GM06990 (cell line): ENCODE measurements around the gene CDKL1.
A peak's percentile ranks its signal among the peaks of the same experiment; 100 is the strongest.

Experiments
- DNase-seq: peaks from one replicate; pipeline ENCODE4 v3.0.0-alpha.2; 2011; ENCODE audit not compliant: insufficient read length; ENCODE audit errors: extremely low read depth
- H3K27me3 ChIP-seq: replicated peaks from 2 replicates; pipeline ENCODE4 v1.6.0; 2011; ENCODE audit warnings: low read length; ENCODE audit not compliant: control insufficient read depth, insufficient read depth
- H3K36me3 ChIP-seq: 2 replicates; pipeline ENCODE4 v1.5.1; 2011; ENCODE audit warnings: low read length; ENCODE audit not compliant: control insufficient read depth, insufficient read depth
- H3K4me3 ChIP-seq: replicated peaks from 2 replicates; pipeline ENCODE4 v1.5.1; 2011; ENCODE audit warnings: low read depth, mild to moderate bottlenecking, control low read depth, low read length
- TF ChIP-seq, protein P1 (sequence below): IDR thresholded peaks from 2 replicates; pipeline ENCODE4 v1.5.1; 2011; ENCODE audit warnings: low read length, control low read depth, mild to moderate bottlenecking, inconsistent platforms; ENCODE audit not compliant: insufficient read depth, poor library complexity, severe bottlenecking

Gene CDKL1

DNA sequence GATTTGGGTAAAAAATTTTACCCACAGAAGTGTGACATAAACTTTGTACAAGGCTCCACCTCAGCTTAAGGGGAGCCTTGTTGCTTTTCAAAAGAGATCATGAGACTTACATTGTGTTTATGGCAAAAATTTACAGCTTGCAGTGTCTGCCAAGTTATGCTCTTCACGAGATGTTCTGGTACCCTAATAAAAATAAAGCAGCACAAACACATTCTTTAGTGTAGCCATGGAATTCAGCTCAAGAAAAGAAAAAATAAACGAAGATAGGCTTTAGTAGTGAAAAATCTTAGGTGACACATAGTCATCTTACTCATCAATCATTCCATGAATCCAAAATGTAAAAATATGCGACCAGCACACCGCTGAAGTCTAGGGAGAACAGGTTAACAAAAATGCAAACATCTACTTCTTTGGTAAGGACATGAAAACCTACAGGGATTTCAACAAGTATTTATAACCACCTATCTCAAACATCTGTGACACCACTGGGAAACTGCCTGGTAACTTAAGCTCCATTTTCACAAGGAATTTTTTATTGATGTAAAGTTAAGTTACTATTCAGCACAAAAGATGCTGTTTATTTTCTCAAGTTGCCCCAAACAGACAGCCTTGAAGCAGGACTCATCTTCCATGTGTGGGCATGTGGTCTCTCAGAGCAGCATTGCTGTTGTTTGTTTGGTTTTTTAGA lies 51.7 kb downstream of the CDKL1 start:
- H3K27me3 ChIP-seq, result no peaks in the 10 kb centered on the region
- no peaks in the 10 kb centered on the region for H3K36me3 ChIP-seq
- no peak overlapping the region for H3K4me3 ChIP-seq
- DNase-seq, result no peak
- TF ChIP-seq, protein P1, sequence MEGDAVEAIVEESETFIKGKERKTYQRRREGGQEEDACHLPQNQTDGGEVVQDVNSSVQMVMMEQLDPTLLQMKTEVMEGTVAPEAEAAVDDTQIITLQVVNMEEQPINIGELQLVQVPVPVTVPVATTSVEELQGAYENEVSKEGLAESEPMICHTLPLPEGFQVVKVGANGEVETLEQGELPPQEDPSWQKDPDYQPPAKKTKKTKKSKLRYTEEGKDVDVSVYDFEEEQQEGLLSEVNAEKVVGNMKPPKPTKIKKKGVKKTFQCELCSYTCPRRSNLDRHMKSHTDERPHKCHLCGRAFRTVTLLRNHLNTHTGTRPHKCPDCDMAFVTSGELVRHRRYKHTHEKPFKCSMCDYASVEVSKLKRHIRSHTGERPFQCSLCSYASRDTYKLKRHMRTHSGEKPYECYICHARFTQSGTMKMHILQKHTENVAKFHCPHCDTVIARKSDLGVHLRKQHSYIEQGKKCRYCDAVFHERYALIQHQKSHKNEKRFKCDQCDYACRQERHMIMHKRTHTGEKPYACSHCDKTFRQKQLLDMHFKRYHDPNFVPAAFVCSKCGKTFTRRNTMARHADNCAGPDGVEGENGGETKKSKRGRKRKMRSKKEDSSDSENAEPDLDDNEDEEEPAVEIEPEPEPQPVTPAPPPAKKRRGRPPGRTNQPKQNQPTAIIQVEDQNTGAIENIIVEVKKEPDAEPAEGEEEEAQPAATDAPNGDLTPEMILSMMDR, result no peak

DNA sequence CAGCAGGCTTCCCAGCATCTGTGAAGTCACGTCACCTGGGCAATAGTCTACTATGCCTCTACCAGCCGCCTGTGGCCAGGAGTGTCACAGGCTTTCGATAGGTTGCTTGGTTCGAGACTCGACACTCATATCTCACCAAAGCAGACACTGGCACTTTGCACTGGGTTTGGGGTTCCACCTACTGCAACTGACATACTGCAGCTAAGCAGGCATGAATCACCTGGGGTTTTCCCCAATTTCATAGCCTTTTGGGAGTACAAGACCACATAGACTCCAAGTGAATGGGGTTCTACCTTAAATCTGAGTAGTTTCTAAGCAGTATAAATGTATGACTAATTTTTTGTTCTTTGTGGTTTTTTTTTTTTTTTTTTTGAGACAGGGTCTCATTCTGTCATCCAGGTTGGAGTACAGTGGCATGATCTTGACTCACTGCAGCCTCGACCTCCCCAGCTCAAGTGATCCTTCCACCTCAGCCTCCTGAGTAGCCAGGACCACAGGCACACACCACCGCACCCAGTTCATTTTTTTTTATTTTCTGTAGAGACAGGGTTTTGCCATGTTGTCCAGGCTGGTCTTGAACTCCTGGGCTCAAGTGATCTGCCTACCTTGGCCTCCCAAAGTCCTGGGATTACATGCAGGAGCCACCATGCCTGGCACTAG lies 52.4 kb downstream of the CDKL1 start:
- no peak overlapping the region for H3K4me3 ChIP-seq
- no peaks in the 10 kb centered on the region for H3K27me3 ChIP-seq
- TF ChIP-seq, protein P1, result no peak
- peak; percentile 22 for DNase-seq
- no peaks in the 10 kb centered on the region for H3K36me3 ChIP-seq

DNA sequence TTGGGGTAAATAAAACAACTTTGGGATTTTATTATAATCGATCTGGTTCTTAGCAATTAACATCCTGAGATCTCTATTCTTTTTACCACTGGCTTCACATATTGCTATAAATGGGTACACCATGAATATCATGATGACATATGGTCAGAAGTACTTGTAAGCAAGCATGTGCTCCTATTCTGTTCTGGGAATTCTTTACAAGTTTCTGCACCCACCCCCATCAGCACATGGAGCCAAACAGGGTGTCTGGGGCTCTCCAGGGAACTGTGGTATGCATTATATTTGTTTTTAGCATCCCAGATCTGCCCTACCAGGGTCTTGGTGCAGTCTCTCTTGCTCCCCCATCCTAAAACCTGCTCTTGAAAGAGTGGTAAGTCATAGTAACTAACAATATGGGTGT lies 53.2 kb downstream of the CDKL1 start:
- Histone ChIP-seq H3K36me3 (no peaks in the 10 kb centered on the region), H3K27me3 (no peaks in the 10 kb centered on the region), H3K4me3 (no peak overlapping the region)
- no peak for DNase-seq
- TF ChIP-seq, protein P1, result no peak

DNA sequence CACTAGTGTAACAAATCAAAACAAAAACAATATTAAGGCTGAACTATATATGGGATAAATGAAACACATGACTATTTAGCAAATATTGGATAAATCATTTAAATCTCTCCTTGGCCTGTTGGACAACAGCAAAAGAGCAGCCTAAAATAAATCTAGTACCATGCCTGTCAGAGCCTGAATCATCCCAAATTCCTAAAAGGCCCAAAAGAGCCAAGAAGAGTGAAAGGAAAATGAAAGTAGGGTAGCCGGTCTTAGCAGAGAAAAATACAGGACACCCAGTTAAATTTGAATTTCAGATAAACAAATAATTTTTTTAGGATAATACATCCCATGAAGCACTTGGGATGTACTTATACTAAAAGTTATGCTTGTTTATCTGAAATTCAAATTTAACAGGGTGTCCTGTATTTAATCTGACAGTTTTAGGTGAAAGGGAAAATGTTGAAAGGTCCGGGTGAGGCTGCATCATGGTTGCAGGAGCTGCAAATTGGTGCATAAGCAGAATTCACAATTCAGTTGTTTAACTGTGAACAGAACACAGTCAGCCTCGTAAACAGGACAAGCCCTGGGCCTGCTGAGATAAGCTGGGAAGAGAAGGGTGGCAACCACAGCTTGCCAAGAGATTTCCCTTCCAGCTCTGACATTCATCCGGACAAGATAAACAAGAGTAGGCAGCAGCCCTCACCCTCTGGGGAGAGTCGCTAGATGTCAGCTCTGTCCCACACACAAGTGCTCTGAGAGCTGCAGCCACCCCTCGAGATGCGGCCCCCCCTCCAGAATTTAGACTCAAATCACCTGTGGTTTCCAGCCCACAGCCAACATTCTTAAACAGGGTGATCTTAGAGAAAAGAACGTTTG lies 54.2 kb downstream of the CDKL1 start:
- H3K27me3 ChIP-seq, result no peaks in the 10 kb centered on the region
- peak; percentile 45 for DNase-seq
- no peaks in the 10 kb centered on the region for H3K36me3 ChIP-seq
- H3K4me3 ChIP-seq, result no peak overlapping the region
- TF ChIP-seq, protein P1, result peak; percentile 37

DNA sequence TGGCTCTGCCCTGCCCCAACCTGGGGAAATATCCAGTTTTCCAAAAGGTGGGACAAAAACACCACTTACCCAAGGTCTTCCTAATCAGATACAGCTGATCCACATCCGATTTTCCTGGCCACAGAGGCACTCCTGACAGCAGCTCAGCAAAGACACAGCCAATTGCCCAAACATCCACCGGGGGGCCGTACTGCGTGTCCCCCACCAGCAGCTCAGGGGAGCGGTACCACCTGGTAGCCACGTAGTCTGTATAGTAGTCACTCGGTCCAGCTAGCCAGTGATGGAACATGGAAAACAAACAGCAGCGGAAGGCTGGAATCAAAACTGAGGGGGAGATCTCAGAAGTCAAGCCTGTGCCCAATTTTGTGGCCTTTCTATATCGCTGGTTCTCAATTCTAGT lies 55.7 kb downstream of the CDKL1 start:
- TF ChIP-seq, protein P1, result no peak
- H3K36me3 ChIP-seq, result no peaks in the 10 kb centered on the region; the same call in 1 of the 2 replicates
- H3K27me3 ChIP-seq, result no peaks in the 10 kb centered on the region
- DNase-seq, result no peak
- H3K4me3 ChIP-seq, result no peak overlapping the region
